Neutrophil (primary cell): Measurements from ENCODE around the gene CDK6.

Experiments
- H3K27ac ChIP-seq: fragments of 200-600 bp; sonication (generic); 2 replicates; pipeline ENCODE4 v1.5.1; 2016; ENCODE audit warnings: mild to moderate bottlenecking, moderate library complexity
- H3K27me3 ChIP-seq: fragments of 200-600 bp; sonication (generic); 2 replicates; pipeline ENCODE4 v1.6.0; 2016; ENCODE audit warnings: mild to moderate bottlenecking
- H3K36me3 ChIP-seq: fragments of 200-600 bp; sonication (generic); 2 replicates; pipeline ENCODE4 v1.5.1; 2017
- H3K4me1 ChIP-seq, 2 experiments: fragments of 200-600 bp in 1 of 2; sonication (generic) in 1 of 2; 1 replicate in 1 of 2; 2 replicates in 1 of 2; pipeline versions ENCODE4 v1.5.1 to v1.6.1; 2013 to 2016; ENCODE audit warnings: low read depth in 1 of 2, low read length in 1 of 2, mild to moderate bottlenecking in 1 of 2, moderate library complexity in 1 of 2; ENCODE audit not compliant: control insufficient read depth in 1 of 2, insufficient read depth in 1 of 2
- H3K4me3 ChIP-seq, 2 experiments: fragments of 200-600 bp in 1 of 2; sonication (generic) in 1 of 2; 1 replicate in 1 of 2; 2 replicates in 1 of 2; pipeline ENCODE4 v1.5.1; 2013 to 2016; ENCODE audit warnings: low read depth in 1 of 2, low read length in 1 of 2, mild to moderate bottlenecking in 1 of 2, moderate library complexity in 1 of 2
- H3K9me3 ChIP-seq: fragments of 200-600 bp; sonication (generic); 2 replicates; pipeline ENCODE4 v1.5.1; 2016
- TF ChIP-seq, protein P1 (sequence below): fragments of 200-600 bp; sonication (generic); IDR thresholded peaks from 2 replicates; pipeline ENCODE4 v1.5.1; 2016; ENCODE audit warnings: antibody characterized with exemption

CDK6 gene

GRCh38 chr7:92769844-92770243, 66.5 kb downstream of the CDK6 start:
- H3K27ac ChIP-seq = no peak overlapping the region
- H3K27me3 ChIP-seq = no peaks in the 10 kb centered on the region
- no peaks in the 10 kb centered on the region for H3K4me1 ChIP-seq
- H3K4me3 ChIP-seq = no peak overlapping the region
- TF ChIP-seq, protein P1, sequence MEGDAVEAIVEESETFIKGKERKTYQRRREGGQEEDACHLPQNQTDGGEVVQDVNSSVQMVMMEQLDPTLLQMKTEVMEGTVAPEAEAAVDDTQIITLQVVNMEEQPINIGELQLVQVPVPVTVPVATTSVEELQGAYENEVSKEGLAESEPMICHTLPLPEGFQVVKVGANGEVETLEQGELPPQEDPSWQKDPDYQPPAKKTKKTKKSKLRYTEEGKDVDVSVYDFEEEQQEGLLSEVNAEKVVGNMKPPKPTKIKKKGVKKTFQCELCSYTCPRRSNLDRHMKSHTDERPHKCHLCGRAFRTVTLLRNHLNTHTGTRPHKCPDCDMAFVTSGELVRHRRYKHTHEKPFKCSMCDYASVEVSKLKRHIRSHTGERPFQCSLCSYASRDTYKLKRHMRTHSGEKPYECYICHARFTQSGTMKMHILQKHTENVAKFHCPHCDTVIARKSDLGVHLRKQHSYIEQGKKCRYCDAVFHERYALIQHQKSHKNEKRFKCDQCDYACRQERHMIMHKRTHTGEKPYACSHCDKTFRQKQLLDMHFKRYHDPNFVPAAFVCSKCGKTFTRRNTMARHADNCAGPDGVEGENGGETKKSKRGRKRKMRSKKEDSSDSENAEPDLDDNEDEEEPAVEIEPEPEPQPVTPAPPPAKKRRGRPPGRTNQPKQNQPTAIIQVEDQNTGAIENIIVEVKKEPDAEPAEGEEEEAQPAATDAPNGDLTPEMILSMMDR = no peak
- no peaks in the 10 kb centered on the region for H3K9me3 ChIP-seq
- H3K36me3 ChIP-seq = no peaks in the 10 kb centered on the region

GRCh38 chr7:92769394-92769699, 67.0 kb downstream of the CDK6 start:
- Histone ChIP-seq H3K36me3 (no peaks in the 10 kb centered on the region), H3K4me1 (no peaks in the 10 kb centered on the region), H3K27me3 (no peaks in the 10 kb centered on the region), H3K27ac (no peak overlapping the region), H3K9me3 (no peaks in the 10 kb centered on the region), H3K4me3 (no peak overlapping the region)
- TF ChIP-seq, protein P1 = no peak

DNA sequence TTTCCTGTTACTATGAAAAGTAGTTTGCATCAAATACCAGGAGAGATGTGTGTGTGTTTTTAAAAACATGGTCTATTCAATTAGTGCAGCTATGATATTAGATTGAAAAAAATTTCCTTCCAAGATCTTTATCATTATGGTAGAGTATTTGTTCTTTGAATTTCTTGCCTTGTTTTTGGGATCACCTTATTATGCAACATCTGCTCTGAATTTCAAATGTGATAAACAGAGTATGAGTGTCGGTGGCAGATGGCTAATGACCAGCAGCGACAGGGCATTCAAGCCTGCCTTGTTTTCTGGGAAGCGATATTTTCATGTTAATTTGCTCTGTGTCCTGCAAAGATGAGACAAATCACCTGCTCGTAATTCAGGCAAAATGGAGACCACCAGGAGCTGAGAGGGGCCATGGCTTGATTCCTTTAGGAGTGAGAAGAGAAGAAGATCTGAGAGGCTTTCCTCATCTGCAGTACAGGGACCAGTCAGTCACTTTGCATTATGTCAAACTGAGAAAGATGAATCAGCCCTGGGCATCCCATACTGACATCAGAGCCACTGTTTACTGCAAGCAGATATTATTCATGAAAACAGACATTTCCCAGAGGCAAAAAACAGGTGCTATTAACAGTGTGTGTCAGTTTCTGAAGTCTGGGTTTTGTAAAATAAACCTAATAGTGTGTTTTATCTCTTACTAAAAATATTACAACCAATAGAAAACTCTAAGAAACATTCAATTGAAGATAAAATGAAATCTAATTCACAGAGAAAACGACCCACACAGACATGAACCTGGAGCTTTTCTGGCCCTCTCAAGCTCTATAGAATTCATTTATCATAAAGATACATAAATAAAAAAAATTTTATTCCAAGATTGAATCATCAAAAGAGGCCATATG, 67.6 kb downstream of the CDK6 start:
- no peaks in the 10 kb centered on the region for H3K36me3 ChIP-seq
- H3K27me3 ChIP-seq = no peaks in the 10 kb centered on the region
- no peak overlapping the region for H3K27ac ChIP-seq
- H3K9me3 ChIP-seq = no peaks in the 10 kb centered on the region
- no peaks in the 10 kb centered on the region for H3K4me1 ChIP-seq
- H3K4me3 ChIP-seq = no peak overlapping the region
- TF ChIP-seq, protein P1 = no peak

- H3K27ac ChIP-seq = no peak overlapping the region
- no peaks in the 10 kb centered on the region for H3K4me1 ChIP-seq
Measured at GRCh38 chr7:92767437-92767836, 68.9 kb downstream of the CDK6 start.

DNA sequence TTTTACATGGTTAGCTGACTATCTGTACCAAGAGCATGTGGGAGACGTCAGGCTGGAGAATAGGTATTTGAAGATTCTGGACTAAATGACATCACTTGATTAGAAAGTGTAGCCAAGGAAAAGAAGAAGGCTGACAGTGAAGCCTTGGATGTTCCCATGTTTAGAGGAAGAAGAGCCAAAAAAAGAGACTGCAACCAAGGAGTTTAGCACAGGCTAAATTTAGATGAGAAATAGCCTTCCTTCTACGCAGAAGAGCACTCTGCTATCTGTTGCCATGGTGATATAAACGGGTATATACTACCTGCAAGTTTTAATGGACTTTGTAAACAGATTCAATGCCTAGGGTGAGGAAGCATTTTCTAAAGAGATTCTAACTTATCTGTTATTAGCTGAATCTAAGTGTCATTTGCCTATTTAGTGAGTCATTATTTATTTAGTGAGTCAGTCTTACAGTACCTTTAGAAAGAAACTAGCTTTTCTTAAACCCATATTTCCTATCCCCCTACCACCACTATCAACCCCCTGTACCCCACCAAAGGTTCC, 69.8 kb downstream of the CDK6 start:
- TF ChIP-seq, protein P1 = no peak
- Histone ChIP-seq H3K27me3 (no peaks in the 10 kb centered on the region), H3K9me3 (no peaks in the 10 kb centered on the region), H3K4me1 (no peaks in the 10 kb centered on the region), H3K4me3 (no peak overlapping the region), H3K36me3 (no peaks in the 10 kb centered on the region), H3K27ac (no peak overlapping the region)

More at GRCh38 chr7:92767437-92767836, 68.9 kb downstream of the CDK6 start:
- Histone ChIP-seq H3K4me3 (no peak overlapping the region), H3K36me3 (no peaks in the 10 kb centered on the region), H3K27me3 (no peaks in the 10 kb centered on the region), H3K9me3 (no peaks in the 10 kb centered on the region)
- TF ChIP-seq, protein P1 = no peak
